GM18520 (cell line): ENCODE data around the gene TXLNG.

ENCODE experiments used
- ATAC-seq: cut with Tn5 transposase; IDR thresholded peaks from one replicate; pipeline ENCODE4 v1.9.1; 2021; ENCODE audit not compliant: unreplicated experiment

TXLNG gene

GRCh38 chrX:16870862-16871815 is 84.9 kb downstream of the TXLNG start:
- no peak for ATAC-seq

GRCh38 chrX:16873106-16873505 is 86.8 kb downstream of the TXLNG start:
- ATAC-seq: no peak

- no peak for ATAC-seq
Measured at GRCh38 chrX:16874458-16875095, 88.3 kb downstream of the TXLNG start.

- ATAC-seq: no peak
Measured at GRCh38 chrX:16876696-16877095, 90.4 kb downstream of the TXLNG start.

- no peak for ATAC-seq
Measured at GRCh38 chrX:16882169-16882568, 95.9 kb downstream of the TXLNG start.

GRCh38 chrX:16882702-16883486 is 96.6 kb downstream of the TXLNG start:
- ATAC-seq: no peak

GRCh38 chrX:16883487-16883804 is 97.2 kb downstream of the TXLNG start:
- no peak for ATAC-seq

DNA sequence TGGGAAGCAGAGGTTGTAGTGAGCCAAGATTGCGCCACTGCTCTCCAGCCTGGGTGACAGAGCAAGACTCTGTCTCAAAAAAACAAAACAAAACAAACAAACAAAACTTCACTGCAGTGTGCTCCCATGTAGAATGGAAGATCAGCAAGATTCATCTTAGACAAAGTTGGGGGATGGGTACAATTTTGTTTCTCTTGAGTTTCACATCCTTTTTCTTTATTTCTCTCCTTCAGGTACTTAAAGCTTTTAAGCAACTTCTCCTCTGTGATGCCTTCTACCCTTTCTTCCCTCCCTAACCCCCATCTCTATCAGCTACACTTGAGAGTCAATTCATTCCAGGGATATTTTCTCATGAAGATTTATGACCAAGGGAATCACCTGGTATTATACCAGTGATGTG is 99.4 kb downstream of the TXLNG start:
- no peak for ATAC-seq

GRCh38 chrX:16892504-16893362 is 106.5 kb downstream of the TXLNG start:
- ATAC-seq: peak; percentile 43
